ENCODE measurements around the gene TAT.
"Not testable (repeated sequence)": the region's sequence is repeated elsewhere in the genome, so short reads cannot be mapped to it uniquely, and the experiment has no call there.

The TAT gene

GRCh38 chr16:71576971-71577370, at the start of gene TAT:
TAT (minus strand) TSS chr16:71577092; CDS start chr16:71576415, 677 bp downstream.
- no peak for DNase-seq (ENCODE audit: low spot score)

- no peak for DNase-seq (ENCODE audit: low spot score)
Observed at GRCh38 chr16:71626018-71626857, 49.3 kb upstream of the TAT start, which contains the start of gene MARVELD3. MARVELD3 (plus strand) TSS chr16:71626184; CDS start chr16:71626230, 46 bp downstream.

- no peak for DNase-seq (ENCODE audit: low spot score)
Observed at GRCh38 chr16:71625113-71625850, 48.4 kb upstream of the TAT start.

DNA sequence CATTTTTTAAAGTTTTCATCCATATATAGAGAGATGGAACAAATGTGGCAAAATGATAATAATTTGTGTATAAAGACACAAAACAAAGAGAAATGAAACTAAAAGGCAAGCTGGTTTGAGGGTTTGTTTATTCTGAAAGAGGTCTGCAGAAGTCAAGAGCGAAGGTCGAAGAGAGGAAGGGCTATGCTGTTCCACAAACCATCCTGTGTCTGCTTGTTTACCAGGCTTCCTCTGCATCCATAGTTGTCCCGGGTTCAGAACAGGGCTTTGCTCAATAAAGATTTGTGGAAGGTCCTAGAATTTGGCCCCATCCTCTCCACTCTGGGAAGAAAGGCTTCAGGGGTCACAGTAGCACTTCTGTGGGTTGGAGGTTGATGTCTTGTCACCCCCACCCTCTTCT, 46.7 kb upstream of the TAT start:
- no peak for DNase-seq (ENCODE audit: low spot score)

DNA sequence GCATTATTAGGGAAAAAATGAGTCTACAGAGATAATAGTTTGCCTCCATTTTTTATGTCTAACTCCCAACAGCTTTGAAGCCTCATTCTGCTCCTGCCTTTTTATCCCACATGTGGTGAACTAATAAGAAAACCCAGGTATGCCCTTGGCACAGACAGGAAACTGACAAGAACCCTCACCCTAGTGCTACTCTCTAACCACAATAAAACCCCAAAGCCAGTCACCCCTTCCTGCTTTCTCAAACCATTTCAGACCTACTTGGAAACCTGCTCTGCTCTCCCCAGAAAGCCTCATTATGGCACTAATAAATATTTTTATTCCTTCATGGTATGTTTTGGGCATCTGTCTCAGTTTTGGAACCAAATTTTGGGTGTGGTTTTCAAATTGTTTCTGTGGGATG, 45.2 kb upstream of the TAT start:
- DNase-seq (ENCODE audit: low spot score), result no peak

- DNase-seq (ENCODE audit: low spot score), result no peak
Observed at GRCh38 chr16:71618429-71618828, 41.5 kb upstream of the TAT start.

DNA sequence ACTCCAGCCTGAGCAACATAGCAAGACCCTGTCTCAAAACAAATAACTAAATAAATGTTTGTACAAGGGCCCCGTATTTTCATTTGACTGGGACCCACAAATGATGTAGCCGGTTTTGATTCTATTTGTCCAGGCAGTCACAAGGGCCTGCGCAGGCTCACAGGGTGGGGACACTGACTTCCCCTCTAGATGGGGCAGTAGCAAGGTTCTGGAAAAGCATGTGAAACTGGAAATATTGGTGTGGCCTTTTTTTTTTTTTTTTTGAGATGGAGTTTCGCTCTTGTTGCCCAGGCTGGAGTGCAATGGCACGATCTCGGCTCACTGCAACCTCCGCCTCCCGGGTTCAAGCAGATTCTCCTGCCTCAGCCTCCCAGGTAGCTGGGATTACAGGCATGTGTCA, 38.1 kb upstream of the TAT start:
- not testable (repeated sequence) for DNase-seq (ENCODE audit: low spot score)

GRCh38 chr16:71610936-71611871, 34.3 kb upstream of the TAT start:
- peak; percentile 81 for DNase-seq (ENCODE audit: low spot score)

DNA sequence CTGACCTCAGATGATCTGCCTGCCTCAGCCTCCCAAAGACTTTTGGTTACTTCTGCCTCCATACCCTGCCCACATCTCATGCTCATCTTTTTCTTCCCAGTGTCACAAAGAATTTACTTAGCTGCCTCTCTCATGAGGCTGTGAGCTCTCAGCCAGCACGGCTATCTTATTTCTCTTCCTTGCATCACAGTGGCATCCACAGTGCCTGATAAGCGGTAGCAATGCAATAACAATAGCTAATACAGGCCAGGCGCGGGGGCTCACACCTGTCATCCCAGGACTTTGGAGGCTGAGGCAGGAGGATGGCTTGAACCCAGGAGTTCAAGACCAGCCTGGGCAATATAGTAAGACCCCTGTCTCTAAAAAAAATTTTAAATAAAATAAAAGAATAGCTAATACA, 33.6 kb upstream of the TAT start:
- DNase-seq (ENCODE audit: low spot score), result no peak

DNA sequence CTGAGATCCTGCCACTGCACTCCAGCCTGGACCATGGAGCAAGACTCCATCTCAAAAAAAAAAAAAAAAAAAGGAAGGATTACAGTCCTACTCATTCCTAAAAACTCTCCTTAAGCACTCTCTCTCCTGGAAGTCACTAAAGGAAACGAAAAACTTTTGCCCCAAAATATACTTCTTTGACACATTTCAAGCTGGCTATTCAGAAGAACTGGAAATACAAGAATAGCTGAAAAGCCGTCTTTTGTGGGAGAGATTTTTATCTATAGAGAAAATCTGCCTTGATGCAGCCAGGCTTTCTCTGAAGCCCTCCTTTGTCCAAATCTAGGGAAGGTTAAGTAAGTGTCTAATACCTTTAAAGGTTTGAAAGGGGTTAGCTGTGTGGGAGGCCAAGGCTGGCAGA, 32.2 kb upstream of the TAT start:
- no peak for DNase-seq (ENCODE audit: low spot score)

DNA sequence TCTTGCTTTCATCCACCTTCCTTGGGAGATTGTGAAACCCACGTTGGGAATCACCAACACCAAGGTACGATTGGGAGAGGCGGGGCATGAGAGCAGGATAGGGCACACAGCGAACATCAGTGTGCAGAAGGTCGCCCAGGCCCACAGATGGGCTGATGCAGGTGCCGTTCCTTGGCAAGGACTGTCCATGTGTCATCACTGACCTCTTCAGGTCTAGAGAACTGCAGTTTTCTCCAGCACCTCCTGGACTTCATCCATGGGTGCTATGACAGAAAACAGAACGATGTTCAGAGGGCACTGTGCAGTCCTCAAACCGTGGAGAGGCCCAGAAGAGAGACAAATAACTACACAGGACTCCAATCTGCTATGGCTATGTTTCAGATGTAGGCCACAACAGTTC, 23.9 kb upstream of the TAT start:
- DNase-seq (ENCODE audit: low spot score), result no peak

DNA sequence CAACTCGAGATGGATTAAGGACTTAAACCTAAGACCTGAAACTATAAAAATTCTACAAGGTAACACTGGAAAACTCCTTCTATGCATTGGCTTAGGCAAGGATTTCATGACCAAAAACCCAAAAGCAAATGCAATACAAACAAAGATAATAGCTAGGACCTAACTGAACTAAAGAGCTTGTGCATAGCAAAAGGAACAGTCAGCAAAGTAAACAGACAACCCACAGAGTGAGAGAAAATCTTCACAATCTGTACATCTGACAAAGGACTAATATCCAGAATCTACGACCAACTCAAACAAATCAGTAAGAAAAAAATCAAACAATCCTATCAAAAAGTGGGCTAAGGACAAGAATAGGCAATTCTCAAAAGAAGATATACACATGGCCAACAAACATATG, 21.5 kb upstream of the TAT start:
- not testable (repeated sequence) for DNase-seq (ENCODE audit: low spot score)

DNA sequence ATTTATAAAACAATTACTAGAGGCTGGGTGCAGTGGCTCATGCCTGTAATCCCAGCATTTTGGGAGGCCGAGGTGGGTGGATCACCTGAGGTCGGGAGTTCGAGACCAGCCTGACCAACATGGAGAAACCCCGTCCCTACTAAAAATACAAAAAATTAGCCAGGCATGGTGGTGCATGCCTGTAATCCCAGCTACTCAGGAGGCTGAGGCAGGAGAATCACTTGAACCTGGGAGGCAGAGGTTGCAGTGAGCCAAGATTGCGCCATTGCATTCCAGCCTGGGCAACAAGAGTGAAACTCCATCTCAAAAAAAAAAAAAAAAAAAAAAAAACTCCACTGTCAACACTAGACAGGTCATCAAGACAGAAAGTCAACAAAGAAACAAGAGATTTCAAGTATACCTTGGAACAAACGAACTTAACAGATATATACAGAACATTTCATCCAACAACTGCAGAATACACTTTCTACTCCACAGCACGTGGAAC, 18.5 kb upstream of the TAT start:
- DNase-seq (ENCODE audit: low spot score), result not testable (repeated sequence)

DNA sequence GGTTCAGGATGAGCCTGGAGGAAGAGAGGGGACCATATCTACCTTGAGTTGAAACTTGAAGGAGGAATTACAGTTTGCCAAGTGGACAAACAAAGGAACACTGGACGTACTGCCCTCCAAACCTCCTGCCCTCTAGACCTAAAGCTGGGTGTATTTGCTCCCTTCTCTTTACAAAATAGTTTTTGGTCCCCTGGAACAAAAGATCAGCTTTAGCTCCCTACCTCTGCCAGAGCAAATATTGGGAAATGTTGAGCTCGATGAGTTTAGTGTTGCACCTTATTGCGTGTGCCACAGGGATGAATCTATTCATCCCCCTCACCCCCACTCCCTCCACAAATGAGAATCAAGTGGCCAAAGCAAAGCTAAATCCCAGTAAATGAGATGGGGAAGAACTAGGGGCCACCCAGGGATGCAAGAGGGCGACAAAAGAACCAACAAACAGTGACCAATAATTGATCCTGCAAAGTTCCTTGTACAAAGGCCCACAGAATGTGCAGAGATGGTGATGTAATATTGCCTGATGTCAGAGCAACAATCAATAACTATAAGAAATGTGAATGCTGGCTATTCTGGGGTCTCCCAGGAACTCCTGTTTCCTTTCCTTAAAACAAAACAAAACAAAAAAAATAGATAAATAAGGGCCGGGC, 17.2 kb upstream of the TAT start:
- no peak for DNase-seq (ENCODE audit: low spot score)

DNA sequence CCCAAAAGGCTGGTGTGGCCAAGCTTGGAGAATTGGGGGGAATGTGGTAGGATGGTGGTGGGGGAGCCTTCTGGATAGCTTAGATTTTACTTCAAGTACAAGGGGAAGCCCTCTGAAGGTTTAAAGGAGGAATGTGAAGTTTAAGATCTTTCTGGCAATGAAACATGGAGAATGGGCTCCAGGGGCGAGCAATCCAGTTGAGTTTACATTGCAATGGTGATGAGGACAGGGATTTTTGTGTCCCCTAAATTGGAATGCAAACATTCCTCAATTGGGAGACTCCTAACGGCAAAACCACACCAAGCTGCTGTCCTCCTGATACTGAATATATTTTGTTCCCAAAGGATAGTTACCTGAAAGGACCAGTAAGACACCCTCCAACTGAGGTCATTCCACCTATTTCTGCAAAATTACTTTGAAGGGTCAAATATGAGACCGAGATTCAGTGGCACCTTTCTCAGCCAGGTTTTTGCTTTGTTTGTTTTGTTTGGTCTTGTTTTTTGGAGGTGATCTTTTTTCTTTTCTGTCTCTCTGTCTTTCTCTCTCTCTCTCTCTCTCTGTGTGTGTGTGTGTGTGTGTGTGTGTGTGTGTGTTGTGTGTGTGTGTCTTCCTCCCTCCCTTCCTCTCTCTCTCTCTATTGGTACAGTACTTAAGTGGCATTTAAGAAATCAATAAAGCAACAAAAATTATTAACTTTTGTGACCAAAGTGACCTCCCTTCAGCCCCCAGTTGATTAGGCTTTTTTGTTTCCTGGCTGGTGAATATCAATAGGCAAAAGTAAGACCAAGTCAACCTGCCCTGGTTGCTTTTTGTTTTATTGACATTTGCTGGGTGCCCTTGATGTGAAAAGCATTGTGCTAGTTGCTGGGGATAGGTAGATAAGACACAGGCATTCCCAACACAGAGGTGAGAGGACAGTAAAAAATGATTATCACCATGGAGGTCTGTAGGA, 16.4 kb upstream of the TAT start:
- no peak for DNase-seq (ENCODE audit: low spot score)

DNA sequence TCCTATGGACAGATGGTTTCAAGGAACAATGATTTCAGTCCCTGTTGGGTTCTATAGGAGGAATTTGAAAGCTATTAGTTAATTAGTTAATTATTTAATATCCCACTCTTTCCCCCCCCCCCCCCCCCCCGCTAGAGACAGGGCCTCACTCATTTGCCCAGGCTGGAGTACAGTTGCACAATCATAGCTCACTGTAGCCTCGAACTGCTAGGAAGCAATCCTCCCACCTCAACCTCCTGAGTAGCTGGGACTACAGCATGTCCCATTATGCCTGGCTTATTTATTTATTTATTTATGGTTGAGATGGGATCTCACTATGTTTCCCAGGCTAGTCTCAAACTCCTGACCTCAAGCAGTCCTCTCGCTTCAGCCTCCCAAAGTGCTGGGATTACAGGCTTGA, 15.0 kb upstream of the TAT start:
- DNase-seq (ENCODE audit: low spot score), result no peak

- DNase-seq (ENCODE audit: low spot score), result no peak
Observed at GRCh38 chr16:71590584-71590983, 13.7 kb upstream of the TAT start.

DNA sequence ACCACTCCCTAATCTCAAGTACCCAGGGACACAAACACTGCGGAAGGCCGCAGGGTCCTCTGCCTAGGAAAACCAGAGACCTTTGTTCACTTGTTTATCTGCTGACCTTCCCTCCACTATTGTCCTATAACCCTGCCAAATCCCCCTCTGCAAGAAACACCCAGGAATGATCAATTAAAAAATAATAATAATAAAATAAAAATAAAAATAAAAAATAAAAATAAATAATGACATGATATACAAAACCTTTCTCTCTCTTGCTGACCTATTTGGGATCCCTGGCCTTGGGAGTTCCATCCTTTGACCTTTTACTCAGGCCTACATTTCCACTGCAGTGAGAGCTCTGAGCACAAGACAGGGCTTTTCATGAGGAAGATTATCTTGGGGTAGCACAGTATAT, 13.2 kb upstream of the TAT start:
- DNase-seq (ENCODE audit: low spot score), result not testable (repeated sequence)

DNA sequence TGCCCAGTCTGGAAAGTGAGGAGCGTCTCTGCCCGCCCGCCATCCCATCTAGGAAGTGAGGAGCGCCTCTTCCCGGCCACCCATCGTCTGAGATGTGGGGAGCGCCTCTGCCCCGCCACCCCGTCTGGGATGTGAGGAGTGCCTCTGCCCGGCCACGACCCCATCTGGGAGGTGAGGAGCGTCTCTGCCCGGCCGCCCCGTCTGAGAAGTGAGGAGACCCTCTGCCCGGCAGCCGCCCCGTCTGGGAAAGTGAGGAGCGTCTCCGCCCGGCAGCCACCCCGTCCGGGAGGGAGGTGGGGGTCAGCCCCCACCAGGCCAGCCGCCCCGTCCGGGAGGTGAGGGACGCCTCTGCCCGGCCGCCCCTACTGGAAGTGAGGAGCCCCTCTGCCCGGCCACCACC, 12.4 kb upstream of the TAT start:
- DNase-seq (ENCODE audit: low spot score), result not testable (repeated sequence)

DNA sequence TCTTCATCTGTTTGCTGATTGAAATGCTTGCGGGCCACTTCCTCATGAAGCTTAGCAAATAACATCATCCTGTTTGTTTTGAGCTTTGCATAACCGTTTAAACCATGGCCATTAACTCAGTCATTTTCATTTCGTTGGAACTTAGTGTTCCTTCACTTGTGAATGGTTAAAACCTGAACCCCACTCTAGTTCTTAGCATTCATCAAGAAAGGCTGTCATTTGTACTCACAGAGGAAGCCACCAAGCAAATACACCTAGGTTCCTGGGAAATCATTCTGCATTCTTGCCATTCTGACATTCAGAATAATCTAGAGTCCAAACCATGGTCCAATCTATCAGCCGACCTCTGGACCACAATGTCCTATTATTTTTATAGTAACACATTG, 8.4 kb upstream of the TAT start:
- no peak for DNase-seq (ENCODE audit: low spot score)
